SHP77 treated with DMSO at 0.1 percent for 48 hours (cell line): Measurements from ENCODE around the gene RWDD1.
"Not testable (repeated sequence)": the region's sequence is repeated elsewhere in the genome, so short reads cannot be mapped to it uniquely, and the experiment has no call there.

ENCODE experiments used
- DNase-seq: peaks from one replicate; lab custom pipeline; 2025; lab: John Stamatoyannopoulos, UW

Gene RWDD1

GRCh38 chr6:116560130-116560529, 11.2 kb upstream of the RWDD1 start:
- no peak for DNase-seq

DNA sequence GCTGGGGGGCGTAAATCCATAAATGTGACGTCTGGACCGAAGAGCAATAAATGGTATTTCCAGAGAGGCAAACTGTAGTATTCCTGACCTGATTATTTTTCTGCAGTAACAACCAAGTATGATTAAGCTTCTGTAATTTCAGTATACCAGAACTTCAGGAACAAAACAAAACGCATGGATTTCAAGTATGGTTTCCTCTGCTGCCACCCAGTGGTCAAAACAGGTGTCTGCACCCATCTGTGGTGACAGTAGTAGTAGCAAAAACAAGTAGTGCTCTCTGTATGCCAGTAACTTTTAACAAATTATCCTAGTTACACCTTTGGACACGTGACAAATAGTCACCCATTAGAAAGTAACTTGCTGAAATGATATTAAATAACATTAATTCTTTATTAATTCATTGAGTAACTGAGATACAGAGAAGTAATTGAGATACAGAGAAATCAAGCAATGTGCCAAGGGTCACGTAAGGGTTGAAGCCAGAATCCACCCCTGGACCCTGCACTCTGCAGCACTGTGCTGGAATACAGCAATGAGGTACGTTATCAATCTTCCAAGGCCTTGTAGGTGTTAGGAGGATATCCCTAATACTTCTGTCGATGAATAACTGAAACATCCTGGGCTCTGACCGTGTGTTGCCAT, 9.8 kb upstream of the RWDD1 start:
- no peak for DNase-seq

DNA sequence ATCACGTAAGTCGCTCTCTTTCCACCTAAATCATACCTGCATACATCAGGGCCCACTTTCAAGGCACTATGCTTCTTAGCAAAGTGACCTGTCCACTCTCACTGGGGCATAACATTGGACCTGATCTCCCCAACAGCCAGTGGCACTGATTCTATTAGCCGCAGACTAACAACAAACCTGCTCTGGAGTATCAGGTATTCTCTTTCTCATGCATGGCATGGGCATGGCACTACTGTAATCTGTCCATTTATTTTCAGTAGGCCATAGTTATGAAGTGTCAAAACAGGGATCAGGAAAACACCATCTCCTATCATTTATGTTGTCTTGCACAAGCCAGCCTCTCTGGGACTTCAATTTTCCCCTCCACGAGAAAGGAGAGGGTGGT, 9.3 kb upstream of the RWDD1 start:
- DNase-seq = no peak

DNA sequence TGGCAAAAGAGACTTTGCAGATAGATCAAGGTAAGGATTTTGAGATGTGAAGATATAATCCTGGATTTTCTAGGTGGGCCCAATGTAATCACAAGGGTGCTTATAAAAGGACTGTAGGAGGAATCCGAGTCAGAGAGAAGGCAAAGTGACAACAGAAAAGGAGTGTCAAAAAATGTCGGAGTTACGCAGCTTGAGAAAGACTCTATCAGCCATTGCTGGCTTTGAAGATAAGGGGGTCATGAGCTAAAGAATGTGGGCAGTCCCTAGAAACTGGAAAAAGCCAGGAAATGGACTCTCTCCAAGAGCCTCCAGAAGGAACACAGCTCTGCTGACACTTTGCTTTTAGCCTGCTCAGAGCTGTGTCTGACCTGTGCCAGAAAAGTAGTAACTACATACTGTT, 8.7 kb upstream of the RWDD1 start:
- no peak for DNase-seq

DNA sequence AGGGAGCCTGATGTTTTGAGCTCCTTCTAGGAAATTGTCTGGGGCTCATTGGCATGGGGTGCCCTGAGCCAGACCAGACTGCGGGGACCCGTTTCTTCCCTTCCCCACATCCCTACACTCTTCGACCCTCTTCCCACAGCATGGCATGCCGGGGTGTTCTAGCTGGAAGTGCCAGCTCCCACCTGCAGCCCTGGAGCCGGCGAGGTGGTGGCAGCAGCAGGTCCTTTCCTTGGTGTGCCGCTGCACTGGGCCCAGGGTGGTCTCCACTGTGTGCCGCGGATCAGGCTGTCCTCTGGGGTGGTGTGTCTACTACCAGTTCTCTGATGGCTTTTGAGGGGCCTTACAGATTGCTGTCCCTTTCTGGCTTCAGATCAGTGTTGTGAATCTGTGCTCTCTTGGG, 7.5 kb upstream of the RWDD1 start:
- DNase-seq = no peak

- DNase-seq = no peak
Observed at GRCh38 chr6:116564311-116564710, 7.0 kb upstream of the RWDD1 start.

DNA sequence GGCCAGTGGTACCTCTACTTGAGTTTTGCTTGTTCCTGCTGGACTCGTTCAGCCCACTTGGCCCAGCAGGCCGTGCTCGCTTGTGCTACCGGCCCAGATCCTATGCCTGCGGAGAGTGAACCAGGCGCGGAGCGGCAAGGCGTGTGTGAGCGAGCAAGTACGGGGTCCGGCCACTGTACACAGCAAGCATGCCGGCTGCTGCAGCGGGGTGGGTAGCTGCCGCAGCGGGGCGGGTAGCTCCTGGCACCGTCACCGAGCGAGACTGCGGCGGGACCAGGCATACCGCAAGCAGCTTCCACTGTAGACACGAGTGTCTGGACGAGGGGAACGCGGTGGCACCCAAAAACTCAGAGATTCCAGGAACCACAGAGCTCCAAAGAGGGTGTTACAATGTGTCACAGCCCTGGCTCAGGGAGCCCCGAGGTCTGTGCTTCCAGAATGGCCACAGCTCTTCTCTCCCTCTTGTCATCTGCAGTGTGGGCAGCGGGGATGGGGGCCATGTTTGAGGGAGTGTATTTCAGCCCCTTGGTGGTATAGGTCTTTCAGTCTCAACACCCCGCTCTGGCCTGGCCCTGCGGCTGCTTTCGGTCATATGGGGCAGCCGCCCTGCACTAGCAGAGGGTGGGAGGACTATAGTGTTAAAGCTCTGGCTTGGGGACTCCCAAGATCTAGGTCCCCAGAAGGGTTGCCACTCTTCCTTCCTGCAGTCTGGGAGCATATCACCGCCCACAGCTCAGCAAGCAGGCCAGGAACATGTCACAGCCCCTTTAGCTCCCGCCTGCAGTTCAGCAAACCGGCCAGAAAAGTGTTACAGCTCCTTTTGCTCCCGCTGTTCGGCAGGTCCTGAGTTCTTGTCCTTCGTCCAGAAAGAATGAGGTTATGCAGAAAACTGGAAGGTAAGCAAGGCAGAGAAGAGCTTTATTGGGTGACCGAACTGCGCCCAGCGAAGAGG, 6.1 kb upstream of the RWDD1 start:
- no peak for DNase-seq

DNA sequence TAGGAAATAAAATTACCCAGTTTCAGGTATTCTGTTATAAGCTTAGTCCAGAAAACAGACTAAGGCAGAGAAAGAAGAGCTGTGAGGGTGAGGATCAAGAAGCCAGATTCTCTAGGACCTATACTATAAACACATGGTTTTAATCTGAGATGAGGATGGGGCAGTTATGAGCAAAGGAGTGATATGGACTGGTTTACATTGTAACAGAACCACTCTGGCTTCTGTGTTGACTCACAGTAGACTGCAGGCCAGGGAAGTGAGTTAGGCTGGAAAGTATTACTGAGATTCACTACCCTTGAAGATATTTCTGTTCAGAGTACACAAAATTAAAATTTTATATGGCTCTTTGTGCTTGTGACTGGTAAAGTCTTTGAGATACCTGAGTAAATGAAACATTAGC, 3.2 kb upstream of the RWDD1 start:
- DNase-seq = no peak

DNA sequence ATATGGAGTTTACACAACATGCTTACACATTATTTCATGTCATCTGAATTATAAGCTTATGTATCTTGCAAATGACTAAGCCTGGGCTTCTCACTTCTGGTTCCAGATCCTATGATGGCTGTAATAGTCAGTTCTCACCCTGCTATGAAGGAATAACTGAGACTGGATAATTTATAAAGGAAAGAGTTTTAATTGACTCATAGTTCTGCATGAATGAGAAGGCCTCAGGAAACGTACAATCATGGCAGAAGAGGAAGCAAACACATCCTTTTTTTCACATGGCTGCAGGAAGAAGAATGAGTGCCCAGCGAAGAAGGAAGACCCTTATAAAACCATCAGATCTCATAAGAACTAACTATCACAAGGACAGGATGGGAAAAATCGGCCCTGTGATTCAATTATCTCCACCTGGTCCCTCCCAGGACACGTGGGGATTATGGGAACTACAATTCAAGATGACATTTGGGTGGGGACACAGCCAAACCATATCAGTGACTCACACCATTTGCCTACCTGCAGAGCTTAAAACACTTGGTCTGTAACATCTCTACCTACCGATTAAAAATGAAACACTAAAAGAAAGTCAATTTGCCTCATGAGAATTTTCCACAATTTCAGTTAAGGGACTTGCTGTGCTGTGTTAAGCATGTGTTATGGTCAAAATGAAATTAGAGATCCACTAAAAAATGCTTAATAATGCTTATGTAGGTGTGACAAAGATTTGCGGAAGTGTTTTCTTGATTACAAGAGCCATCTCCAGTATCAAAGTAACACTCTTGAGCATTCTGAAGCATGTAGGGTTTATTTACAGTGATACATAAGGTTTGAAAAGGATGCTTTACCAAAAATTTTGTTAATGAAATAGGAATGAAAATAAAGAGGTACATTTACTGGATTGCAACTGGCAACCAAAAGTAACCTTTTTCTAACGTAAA, 2.2 kb upstream of the RWDD1 start:
- DNase-seq = no peak

GRCh38 chr6:116571683-116572000, 338 bp downstream of the RWDD1 start:
- DNase-seq = no peak

DNA sequence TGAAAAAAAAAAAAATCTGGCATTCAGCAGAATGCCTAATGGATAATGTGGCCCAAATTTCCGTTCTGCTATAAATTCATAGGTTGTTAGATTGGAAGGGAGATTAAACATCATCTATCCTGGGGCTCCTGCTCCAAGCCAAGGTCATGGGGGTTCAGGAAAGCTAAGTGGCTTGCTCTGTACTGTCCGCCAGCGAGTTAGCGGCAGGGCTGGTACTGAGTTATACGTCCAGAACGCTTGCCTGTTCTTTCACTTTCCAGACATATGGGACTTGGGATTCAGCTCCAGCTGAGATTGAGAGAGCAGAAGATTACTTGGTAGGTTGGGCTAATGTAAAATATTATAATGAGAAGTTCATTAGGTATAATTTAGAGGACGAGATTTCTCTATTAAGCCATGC, 858 bp downstream of the RWDD1 start:
- DNase-seq = no peak

DNA sequence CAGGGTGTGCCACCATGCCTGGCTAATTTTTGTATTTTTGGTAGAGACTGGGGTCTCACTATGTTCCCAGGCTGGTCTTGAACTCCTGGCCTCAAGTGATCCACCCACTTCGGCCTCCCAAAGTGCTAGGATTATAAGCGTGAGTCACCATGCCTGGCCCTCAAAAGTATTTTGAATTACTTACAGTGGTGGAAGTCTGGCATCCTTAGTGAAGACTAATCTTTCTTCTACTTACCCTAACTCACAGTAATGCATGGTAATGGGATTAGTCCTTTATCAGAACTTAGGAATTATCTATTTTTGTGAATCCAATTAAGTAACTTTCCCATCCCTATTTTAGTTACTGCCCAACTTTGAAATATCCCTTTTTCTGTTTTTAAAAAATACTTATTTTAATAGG, 3.9 kb downstream of the RWDD1 start:
- DNase-seq = no peak

DNA sequence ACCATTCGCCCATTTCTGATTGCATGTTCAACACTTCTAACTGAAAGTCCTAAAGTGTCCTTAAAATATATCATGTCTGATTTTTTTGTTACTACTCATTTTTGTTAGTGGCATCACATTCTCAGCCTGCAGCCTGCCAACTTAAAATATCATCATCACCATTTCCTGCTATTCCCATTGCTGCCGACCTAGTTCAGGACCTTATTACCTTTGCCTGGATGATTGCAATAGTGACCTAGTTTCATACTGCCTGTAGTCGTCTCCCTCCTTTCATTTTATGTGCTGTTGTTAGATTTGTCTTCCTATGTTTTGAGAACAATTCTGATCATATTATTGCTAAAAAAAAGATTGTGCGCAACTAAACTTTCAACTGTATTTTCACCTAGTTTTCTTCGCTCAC, 6.2 kb downstream of the RWDD1 start:
- no peak for DNase-seq

GRCh38 chr6:116578335-116578734, 7.0 kb downstream of the RWDD1 start:
- no peak for DNase-seq

DNA sequence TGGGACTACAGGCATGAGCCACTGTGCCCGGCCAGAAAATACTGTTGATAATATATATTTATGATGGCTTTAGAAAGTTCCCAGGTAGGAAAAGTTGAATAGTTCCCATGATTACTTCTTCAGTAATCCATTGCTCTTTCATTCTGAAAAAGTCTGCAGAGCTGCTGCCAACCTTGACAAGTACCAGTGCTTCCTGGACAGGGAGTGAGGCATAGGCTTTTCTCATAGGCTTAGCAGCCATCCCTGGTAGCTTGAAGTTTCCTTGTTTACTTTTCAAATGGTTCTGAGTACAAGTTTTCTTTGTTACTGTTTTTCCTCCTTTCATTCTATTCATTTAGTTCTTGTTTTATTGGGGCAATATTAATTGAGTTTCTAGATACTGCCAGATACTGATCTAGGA, 7.8 kb downstream of the RWDD1 start:
- no peak for DNase-seq

DNA sequence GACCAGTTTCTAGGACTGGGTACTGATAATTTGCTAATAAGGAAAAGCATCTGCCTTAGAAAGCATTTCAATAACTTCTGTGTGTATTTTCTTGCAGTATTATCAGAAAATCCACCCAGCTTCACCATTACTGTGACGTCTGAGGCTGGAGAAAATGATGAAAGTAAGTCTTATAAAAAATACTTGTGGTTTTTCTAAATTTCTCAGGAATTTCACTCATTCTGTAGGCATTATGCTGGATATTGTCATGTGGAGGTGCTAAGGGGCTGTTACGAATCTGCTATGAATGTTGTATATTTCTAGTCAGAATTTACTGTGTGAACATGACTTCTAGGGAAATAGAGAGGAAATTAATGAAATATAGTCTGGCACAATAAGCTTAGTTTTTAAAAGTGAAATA, 8.9 kb downstream of the RWDD1 start:
- no peak for DNase-seq

DNA sequence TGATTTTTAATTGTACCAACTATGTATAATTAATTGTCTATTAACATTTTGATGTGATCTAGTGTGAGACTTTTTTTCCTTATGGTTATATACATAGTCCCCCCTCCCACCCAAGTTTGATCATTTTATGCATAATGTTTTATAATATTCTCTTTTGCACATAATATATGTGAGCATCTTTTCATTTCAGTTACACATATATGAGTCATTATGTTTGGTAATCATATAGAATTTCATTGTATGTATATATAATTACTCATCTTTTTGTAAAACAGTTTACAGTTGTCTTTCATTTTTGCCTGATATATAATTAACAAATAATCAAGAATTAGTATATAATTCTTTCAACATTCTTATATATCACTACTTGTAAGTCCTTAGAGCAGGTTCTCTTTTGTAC, 15.0 kb downstream of the RWDD1 start:
- no peak for DNase-seq

DNA sequence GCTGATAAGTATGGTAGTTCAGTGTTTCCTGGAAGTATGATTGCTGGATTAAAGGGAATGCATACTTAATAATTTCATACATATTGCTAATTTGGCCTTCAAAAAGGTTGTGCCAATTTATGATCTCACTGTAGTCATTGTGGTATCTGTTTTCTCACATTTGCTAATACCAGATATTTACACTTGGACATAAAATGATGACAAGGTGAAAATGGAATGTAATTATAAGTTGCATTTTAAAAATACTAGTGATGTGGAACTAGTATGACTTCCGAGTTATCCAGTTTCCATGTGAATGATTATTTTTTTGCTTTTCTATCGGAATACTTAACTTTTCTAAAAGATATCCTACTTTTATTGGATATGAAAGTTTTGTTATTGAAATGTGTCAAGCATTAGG, 15.4 kb downstream of the RWDD1 start:
- no peak for DNase-seq

DNA sequence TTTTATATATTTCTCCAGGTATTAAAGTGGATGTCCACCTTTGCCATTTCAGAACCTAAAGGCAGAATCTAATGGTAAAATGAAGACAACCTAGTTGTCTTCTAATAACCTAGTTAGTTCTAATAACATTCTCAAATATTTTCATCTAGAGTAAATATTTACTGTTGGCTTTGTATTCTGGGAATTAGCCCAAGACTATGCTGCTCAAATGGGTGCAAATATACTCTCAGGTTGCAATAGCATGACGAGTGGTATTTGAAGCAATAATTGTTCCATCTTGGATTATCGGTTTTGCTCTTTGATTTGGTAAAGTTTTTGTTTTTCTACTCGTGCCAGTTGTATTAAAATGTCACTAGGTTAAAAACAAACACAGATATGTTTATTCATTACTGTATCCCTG, 23.9 kb downstream of the RWDD1 start:
- no peak for DNase-seq

- no peak for DNase-seq
Observed at GRCh38 chr6:116596815-116597214, 25.5 kb downstream of the RWDD1 start.

DNA sequence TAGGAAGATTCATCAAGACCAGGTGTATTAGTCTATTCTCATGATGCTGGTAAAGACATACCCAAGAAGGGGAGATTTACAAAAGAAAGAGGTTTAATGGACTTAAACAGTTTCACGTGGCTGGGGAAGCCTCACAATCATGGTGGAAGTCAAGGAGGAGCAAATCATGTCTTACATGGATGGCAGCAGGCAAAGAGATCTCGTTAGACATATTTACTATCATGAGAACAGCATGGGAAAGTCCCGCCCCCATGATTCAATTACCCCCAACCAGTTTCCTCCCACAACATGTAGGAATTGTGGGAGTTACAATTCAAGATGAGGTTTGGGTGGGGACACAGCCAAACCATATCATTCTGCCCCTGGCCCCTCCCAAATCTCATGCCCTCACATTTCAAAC, 32.6 kb downstream of the RWDD1 start:
- not testable (repeated sequence) for DNase-seq

DNA sequence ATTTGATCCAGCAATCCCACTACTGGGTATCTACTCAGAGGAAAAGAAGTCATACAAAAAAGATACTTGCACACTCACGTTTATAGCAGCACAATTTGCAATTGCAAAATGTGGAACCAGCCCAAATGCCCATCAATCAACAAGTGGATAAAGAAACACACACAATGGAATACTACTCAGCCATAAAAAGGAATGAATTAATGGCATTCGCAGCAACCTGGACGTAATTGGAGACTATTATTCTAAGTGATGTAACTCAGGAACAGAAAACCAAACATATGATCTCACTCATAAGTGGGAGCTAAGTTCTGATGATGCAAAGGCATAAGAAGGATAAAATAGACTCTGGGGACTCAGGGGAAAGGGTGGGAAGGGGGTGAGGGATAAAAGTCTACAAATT, 33.6 kb downstream of the RWDD1 start:
- not testable (repeated sequence) for DNase-seq

- no peak for DNase-seq
Observed at GRCh38 chr6:116605935-116606334, 34.6 kb downstream of the RWDD1 start.
